Common myeloid progenitor, CD34-positive (primary cell): ENCODE results near the gene TMEM131.

Source experiments
- CTCF ChIA-PET: fragments of 350-600 bp; sonication (Branson Sonifier 250); formaldehyde crosslinking; loops from one replicate; lab custom pipeline; 2021; ENCODE audit warnings: antibody characterized with exemption; lab: Charles Lee
- POLR2A ChIA-PET: fragments of 350-600 bp; sonication (Branson Sonifier 250); formaldehyde crosslinking; loops from one replicate; lab custom pipeline; 2021; ENCODE audit warnings: antibody characterized with exemption; lab: Charles Lee
- DNase-seq, 3 donors: peaks; one replicate each; pipeline versions ENCODE4 v3.0.0 to v3.0.0-alpha.2; 2013
- H3K27ac ChIP-seq, 2 experiments: 1 replicate in 1 of 2; 2 replicates in 1 of 2; pipeline ENCODE4 v1.7.0; 2013; ENCODE audit warnings: inconsistent platforms in 2 of 2, low read length in 2 of 2, mild to moderate bottlenecking in 2 of 2, low read depth in 1 of 2, moderate library complexity in 1 of 2; ENCODE audit not compliant: severe bottlenecking in 2 of 2, insufficient read depth in 1 of 2, poor library complexity in 1 of 2
- H3K27me3 ChIP-seq, 5 experiments: replicated peaks in 2 of 5; 1 replicate in 3 of 5; 2 replicates in 2 of 5; pipeline versions ENCODE4 v1.6.1 to v1.7.0; 2013; ENCODE audit warnings: low read length in 4 of 5, mild to moderate bottlenecking in 2 of 5, moderate library complexity in 2 of 5, inconsistent platforms in 1 of 5; ENCODE audit not compliant: insufficient read depth in 5 of 5, control insufficient read depth in 4 of 5
- H3K36me3 ChIP-seq, 4 experiments: 1 replicate in 2 of 4; 2 replicates in 2 of 4; pipeline versions ENCODE4 v1.6.1 to v1.7.0; 2013; ENCODE audit warnings: low read length in 3 of 4, control low read depth in 1 of 4, mild to moderate bottlenecking in 1 of 4; ENCODE audit not compliant: control insufficient read depth in 4 of 4, insufficient read depth in 4 of 4
- H3K4me1 ChIP-seq, 4 experiments: 1 replicate in 3 of 4; 2 replicates in 1 of 4; pipeline versions ENCODE4 v1.6.1 to v1.7.1; 2013; ENCODE audit warnings: low read length in 3 of 4, mild to moderate bottlenecking in 3 of 4, control low read depth in 1 of 4, inconsistent platforms in 1 of 4, moderate library complexity in 1 of 4; ENCODE audit not compliant: control insufficient read depth in 4 of 4, insufficient read depth in 4 of 4; ENCODE audit errors: control extremely low read depth in 1 of 4
- H3K4me3 ChIP-seq, 7 experiments: 1 replicate in 4 of 7; 2 replicates in 3 of 7; pipeline versions ENCODE4 v1.5.1 to v1.7.0; 2013; ENCODE audit warnings: mild to moderate bottlenecking in 7 of 7, low read length in 6 of 7, moderate library complexity in 6 of 7, inconsistent platforms in 2 of 7, low read depth in 2 of 7, control low read depth in 1 of 7; ENCODE audit not compliant: insufficient read depth in 4 of 7, control insufficient read depth in 1 of 7; ENCODE audit errors: extremely low read depth in 1 of 7
- H3K9me3 ChIP-seq, 5 experiments: 1 replicate in 4 of 5; 2 replicates in 1 of 5; pipeline versions ENCODE4 v1.6.1 to v1.7.1; 2013; ENCODE audit warnings: low read length in 4 of 5, mild to moderate bottlenecking in 2 of 5, inconsistent platforms in 1 of 5, low read depth in 1 of 5, moderate library complexity in 1 of 5; ENCODE audit not compliant: control insufficient read depth in 4 of 5, insufficient read depth in 2 of 5; ENCODE audit errors: control extremely low read depth in 1 of 5
- WGBS: methylation state at CpG from one replicate; pipeline ENCODE4 v1.1.5; 2013; ENCODE audit not compliant: insufficient coverage; 5-methylcytosine and 5-hydroxymethylcytosine counted together

TMEM131 gene

GRCh38 chr2:97992836-97993825 is 2.6 kb downstream of the TMEM131 start:
- WGBS = 100% methylated on average over 2 of the region's 3 CpGs
- POLR2A ChIA-PET = no interaction called here
- no peak overlapping the region for H3K27ac ChIP-seq
- H3K27me3 ChIP-seq = no peaks in the 10 kb centered on the region
- no peak for DNase-seq
- H3K4me1 ChIP-seq = peaks cover 4 to 30% (median 17%) of the 10 kb centered on the region in 4 experiments
- H3K9me3 ChIP-seq = peaks cover 0 to 8% (median 4%) of the 10 kb centered on the region in 5 experiments
- H3K4me3 ChIP-seq = peak overlapping the region in 3 of 7 experiments; percentile 12 to 83 (median 81)
- CTCF ChIA-PET = interaction anchor here (1.2 kb wide), 1 partner anchor 277 kb away, joined by 3 read pairs; no protein-coding TSS in a partner anchor
- no peaks in the 10 kb centered on the region for H3K36me3 ChIP-seq

DNA sequence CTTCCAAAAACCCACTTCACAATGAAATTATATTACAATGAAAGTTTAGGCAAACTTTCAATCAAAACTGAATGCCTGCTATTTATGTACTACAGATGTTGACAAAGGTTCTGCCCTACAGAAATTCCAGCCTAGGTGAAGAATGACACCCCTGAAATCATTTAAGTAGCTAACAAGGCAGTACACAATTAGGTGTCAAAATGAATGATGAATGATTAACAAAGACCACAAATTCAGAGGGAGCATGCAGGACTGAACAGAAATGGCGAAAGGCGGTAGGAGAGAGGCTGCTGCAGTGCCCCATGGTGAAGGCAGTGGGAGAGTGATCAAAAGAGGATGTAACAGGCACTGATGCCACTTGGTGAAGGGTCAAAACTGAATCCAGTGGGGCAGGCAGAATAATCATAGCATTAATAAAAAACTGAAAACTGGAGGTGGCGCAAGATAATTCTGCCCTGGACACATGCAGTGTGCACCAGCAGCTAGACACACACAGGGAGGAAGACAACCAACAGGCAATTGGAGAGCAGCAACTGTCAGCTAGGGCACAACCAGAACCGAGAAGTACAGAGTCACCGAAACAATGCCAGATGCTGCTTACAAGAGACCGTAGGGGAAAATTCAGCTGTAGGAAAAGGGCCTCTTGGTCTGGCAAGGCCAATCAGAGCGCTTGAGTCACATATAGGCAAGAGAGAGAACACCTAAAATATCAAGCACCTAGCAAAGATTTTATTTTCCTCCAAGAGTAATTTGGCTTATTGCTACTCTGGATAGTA is 4.5 kb downstream of the TMEM131 start:
- WGBS = 90% methylated on average over 6 of the region's 7 CpGs
- H3K27ac ChIP-seq = no peak overlapping the region
- no peak overlapping the region for H3K4me3 ChIP-seq
- DNase-seq = peak in 1 of 3 donors; percentile 23
- POLR2A ChIA-PET = no interaction called here
- peaks cover 2 to 17% (median 4%) of the 10 kb centered on the region in 5 experiments for H3K9me3 ChIP-seq
- no peaks in the 10 kb centered on the region for H3K27me3 ChIP-seq
- CTCF ChIA-PET = interaction anchor here (1.0 to 1.4 kb wide), 2 partner anchors 10 to 185 kb away, joined by 3 read pairs; no protein-coding TSS in a partner anchor
- H3K4me1 ChIP-seq = peaks cover 1 to 27% (median 15%) of the 10 kb centered on the region in 4 experiments
- H3K36me3 ChIP-seq = peaks cover 0 to 2% (median 0%) of the 10 kb centered on the region in 4 experiments

DNA sequence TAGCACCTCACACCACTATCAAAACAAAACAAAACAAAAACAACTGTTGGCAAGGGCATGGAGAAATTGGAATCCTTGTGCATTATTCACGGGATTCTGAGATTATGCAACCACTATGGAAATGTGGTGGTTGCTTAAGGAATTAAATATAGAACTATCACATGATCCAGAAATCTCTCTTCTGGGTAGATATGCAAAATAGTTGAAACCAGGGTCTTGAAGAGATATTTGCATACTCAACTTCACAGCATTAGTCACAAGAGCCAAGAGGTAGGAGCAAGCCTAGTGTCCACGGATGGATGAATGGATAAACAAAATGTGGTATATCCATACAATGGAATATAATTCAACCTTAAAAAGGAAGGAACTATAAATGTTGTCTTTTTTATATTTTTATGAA is 7.0 kb downstream of the TMEM131 start:
- DNase-seq = no peak
- H3K27ac ChIP-seq = no peak overlapping the region
- CTCF ChIA-PET = no interaction called here
- no peaks in the 10 kb centered on the region for H3K27me3 ChIP-seq
- POLR2A ChIA-PET = no interaction called here
- peaks cover 2 to 19% (median 4%) of the 10 kb centered on the region in 5 experiments for H3K9me3 ChIP-seq
- peaks cover 0 to 7% (median 0%) of the 10 kb centered on the region in 4 experiments for H3K36me3 ChIP-seq
- H3K4me1 ChIP-seq = peaks cover 0 to 15% (median 6%) of the 10 kb centered on the region in 4 experiments
- no peak overlapping the region for H3K4me3 ChIP-seq
- WGBS = no CpG with 5 or more reads among the region's 2 CpGs

DNA sequence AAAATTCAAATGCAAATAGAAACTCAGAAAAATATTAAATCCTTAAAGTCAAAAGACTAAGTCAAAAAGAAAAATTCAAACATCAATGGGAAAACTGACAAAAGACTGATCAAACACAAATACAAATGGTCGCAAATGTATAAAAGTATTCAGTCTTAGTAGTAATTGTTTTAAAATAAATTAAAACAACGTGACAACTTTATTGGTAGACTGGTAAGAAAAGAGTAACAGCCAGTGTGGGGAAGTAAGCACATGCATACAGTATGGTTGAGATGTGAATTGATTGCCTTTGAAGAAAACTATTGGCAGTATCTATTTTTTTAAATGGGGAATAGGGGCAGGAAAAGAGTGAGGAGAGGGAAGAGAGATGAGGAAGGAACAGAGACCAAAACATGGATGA is 9.8 kb downstream of the TMEM131 start:
- ChIA-PET CTCF (no interaction called here), POLR2A (no interaction called here)
- Histone ChIP-seq H3K4me3 (no peak overlapping the region), H3K27ac (no peak overlapping the region), H3K27me3 (no peaks in the 10 kb centered on the region), H3K36me3 (peaks cover 0 to 16% (median 0%) of the 10 kb centered on the region in 4 experiments), H3K9me3 (peaks cover 2 to 19% (median 4%) of the 10 kb centered on the region in 5 experiments), H3K4me1 (peaks cover 0 to 4% (median under 1%) of the 10 kb centered on the region in 4 experiments)
- DNase-seq = no peak
- WGBS = 100% methylated on average over 1 of the region's 2 CpGs

GRCh38 chr2:97983698-97984097 is 12.1 kb downstream of the TMEM131 start:
- Histone ChIP-seq H3K27me3 (no peaks in the 10 kb centered on the region), H3K27ac (no peak overlapping the region), H3K4me3 (no peak overlapping the region), H3K36me3 (peaks cover 0 to 31% (median under 1%) of the 10 kb centered on the region in 4 experiments), H3K4me1 (no peaks in the 10 kb centered on the region), H3K9me3 (peaks cover 6 to 35% (median 10%) of the 10 kb centered on the region in 5 experiments)
- CTCF ChIA-PET = no interaction called here
- DNase-seq = peak in 1 of 3 donors; percentile 24
- whole genome bisulfite sequencing = no CpG with 5 or more reads among the region's 3 CpGs
- POLR2A ChIA-PET = no interaction called here

DNA sequence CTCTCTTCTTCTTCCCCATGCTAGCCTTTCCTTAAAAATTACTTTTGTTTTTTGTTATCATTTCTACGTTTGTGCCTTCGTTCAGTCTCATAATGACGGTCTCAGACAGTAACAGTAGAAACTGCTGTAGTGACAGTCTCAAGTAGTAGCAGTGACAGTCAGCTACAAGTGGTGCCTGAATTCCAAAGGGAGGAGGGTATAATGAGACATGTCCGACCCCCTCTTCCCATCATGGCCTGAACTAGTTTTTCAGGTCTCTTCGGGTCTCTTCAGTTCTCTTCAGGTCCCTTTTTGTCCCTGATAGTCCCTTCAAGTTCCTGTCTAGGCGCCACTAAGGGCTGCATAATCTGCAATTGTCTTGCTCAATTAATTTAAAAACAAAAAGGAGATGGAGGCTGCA is 12.6 kb downstream of the TMEM131 start:
- 98% methylated on average over 5 of the region's 6 CpGs for WGBS

More for the DNA sequence above, 12.6 kb downstream of the TMEM131 start:
- DNase-seq = no peak
- ChIA-PET CTCF (no interaction called here), POLR2A (no interaction called here)
- peaks cover 0 to 31% (median under 1%) of the 10 kb centered on the region in 4 experiments for H3K36me3 ChIP-seq
- peaks cover 7 to 35% (median 13%) of the 10 kb centered on the region in 5 experiments for H3K9me3 ChIP-seq
- H3K4me1 ChIP-seq = no peaks in the 10 kb centered on the region
- H3K4me3 ChIP-seq = no peak overlapping the region
- no peaks in the 10 kb centered on the region for H3K27me3 ChIP-seq
- no peak overlapping the region for H3K27ac ChIP-seq
